Heart left ventricle (tissue), 13 donors: ENCODE results near the gene RGS7.

Experiments
- CTCF ChIP-seq, 12 donors: fragments of 200-600 bp; sonication (generic) in 4 of 12; IDR thresholded peaks; one replicate each; pipeline versions ENCODE4 v1.5.0 to v1.8.0; 2018 to 2022; ENCODE audit warnings: antibody characterized with exemption in 12 of 12, mild to moderate bottlenecking in 5 of 12
- POLR2A ChIP-seq, 2 donors: fragments of 450-650 bp; IDR thresholded peaks; one replicate each; pipeline ENCODE4 v1.6.1; 2017; ENCODE audit warnings: antibody characterized with exemption in 2 of 2, mild to moderate bottlenecking in 2 of 2, moderate library complexity in 2 of 2
- donor health status: ischemic (EF 13 %, LVEDD 7.1; RV severe dilation, severe dysfunction).
- donor health status: DM: no; HTN: yes; CAD: no.
- donor health status: DM: no; HTN: no; CAD: no.
- donor health status: ischemic (EF 25% LVEDD 6.9; RV normal size, moderate dysfunction).
- donor health status: ischemic (EF 25% LVEDD 5.7; RV mildly dilated, moderate dysfunction).
- donor health status: ischemic (EF 35%, LVEDD 5.7; RV mildly dilated, moderate dysfunction).
- donor health status: nonischemic (EF 11% LVEDD 7.7; RV severe dilation, severe dysfunction).
- donor health status: DM: yes; HTN: yes; CAD: no.
- donor health status: PGD.
- donor health status: ischemic (EF 29% LVEDD 5.4; RV normal size, mild dysfunction).
- donor health status: nonischemic (EF 23%, LVEDD 6.1; RV moderate dilation, normal function).

DNA sequence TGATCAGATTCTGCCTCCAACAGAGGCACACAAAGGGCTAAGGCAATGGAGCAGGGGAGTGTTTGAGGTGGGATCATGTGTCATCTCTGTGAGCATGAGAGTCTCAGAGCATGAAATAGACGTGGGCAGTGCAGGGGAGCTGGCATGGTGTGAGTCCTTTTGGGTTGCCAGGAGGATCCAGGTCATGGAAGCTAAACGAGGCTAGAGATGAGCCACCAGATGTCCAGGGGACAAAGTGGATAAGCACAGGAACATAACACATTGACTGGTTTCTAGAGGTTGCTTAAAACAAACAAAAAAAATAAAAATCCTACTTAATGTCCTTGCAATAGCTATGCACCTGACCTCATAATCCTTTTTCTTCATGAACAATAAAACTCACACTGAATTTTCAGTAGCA is 490.3 kb downstream of the RGS7 start:
- TF ChIP-seq CTCF (IDR thresholded peaks at IDR 0.05), result no peak
- TF ChIP-seq POLR2A (IDR thresholded peaks at IDR 0.05), result no peak
